Stomach (tissue), 4 donors: Measurements from ENCODE around the gene RPL35A.

Experiments used
- EP300 ChIP-seq: sonication (generic); formaldehyde crosslinking; IDR thresholded peaks from one replicate; pipeline ENCODE4 v1.6.1; 2017; ENCODE audit warnings: antibody characterized with exemption
- POLR2A ChIP-seq, 4 donors: fragments of 450-650 bp; IDR thresholded peaks; one replicate each; pipeline ENCODE4 v1.6.1; 2016; ENCODE audit warnings: antibody characterized with exemption in 4 of 4, control low read depth in 2 of 4, mild to moderate bottlenecking in 1 of 4, moderate library complexity in 1 of 4
- TF ChIP-seq, protein P1 (sequence below), 7 experiments: fragments of 450-650 bp in 4 of 7; fragments of 200-600 bp in 3 of 7; sonication (generic) in 3 of 7; IDR thresholded peaks; one replicate each; pipeline ENCODE4 v1.5.1; 2016 to 2019; ENCODE audit warnings: antibody characterized with exemption in 7 of 7, control low read depth in 2 of 7, mild to moderate bottlenecking in 1 of 7

DNA sequence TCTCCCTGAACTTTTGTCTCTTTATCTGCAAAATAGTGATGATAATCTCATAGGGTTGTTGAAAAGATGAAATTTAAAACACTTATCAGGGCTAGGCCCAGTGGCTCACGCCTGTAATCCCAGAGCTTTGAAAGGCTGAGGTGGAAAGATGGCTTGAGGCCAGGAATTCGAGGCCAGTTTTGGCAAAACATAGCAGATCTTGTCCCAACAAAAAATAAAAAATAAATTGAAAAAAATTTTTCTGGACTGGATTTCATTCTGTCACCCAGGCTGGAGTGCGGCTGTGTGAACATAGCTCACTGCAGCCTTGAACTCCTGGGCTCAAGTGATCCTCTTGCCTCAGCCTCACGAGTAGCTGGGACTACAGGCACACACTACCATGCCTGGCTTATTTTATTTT is 39.7 kb downstream of the RPL35A start:
- TF ChIP-seq EP300 (no peak), POLR2A (IDR thresholded peaks at IDR 0.05) (no peak)
- TF ChIP-seq, protein P1, sequence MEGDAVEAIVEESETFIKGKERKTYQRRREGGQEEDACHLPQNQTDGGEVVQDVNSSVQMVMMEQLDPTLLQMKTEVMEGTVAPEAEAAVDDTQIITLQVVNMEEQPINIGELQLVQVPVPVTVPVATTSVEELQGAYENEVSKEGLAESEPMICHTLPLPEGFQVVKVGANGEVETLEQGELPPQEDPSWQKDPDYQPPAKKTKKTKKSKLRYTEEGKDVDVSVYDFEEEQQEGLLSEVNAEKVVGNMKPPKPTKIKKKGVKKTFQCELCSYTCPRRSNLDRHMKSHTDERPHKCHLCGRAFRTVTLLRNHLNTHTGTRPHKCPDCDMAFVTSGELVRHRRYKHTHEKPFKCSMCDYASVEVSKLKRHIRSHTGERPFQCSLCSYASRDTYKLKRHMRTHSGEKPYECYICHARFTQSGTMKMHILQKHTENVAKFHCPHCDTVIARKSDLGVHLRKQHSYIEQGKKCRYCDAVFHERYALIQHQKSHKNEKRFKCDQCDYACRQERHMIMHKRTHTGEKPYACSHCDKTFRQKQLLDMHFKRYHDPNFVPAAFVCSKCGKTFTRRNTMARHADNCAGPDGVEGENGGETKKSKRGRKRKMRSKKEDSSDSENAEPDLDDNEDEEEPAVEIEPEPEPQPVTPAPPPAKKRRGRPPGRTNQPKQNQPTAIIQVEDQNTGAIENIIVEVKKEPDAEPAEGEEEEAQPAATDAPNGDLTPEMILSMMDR (IDR thresholded peaks at IDR 0.05) = no peak
